ENCODE data around the gene KRTAP3-3. TPM values are rescaled to one million over a fixed set of nuclear protein-coding genes. Genes with fewer than 3 reads are reported as not detected.

Gene KRTAP3-3
- total and polyA plus RNA-seq, 12 donors: not detected

GRCh38 chr17:40953881-40954280 lies 40.1 kb downstream of the KRTAP3-3 start:
- intact Hi-C loops (cut with DNase I): loop anchor here in 1 of 2 donors (10.0 kb wide), 1 partner anchor 381 kb away; no protein-coding TSS in a partner anchor
- no peak for DNase-seq
- Histone ChIP-seq H3K27me3 (no peaks in the 10 kb centered on the region), H3K4me1 (replicated peaks in 1 of 2) (no peaks in the 10 kb centered on the region), H3K4me3 (no peak overlapping the region), H3K36me3 (replicated peaks in 1 of 2) (no peaks in the 10 kb centered on the region), H3K27ac (no peak overlapping the region), H3K9me3 (replicated peaks in 1 of 3) (no peaks in the 10 kb centered on the region)
- 73 to 80% (median 76%) methylated on average over 2 of the region's 2 CpGs for WGBS, 4 donors
- TF ChIP-seq POLR2A (IDR thresholded peaks at IDR 0.05): no peak
- no peak for TF ChIP-seq CTCF (IDR thresholded peaks at IDR 0.05)

GRCh38 chr17:40952661-40953060 lies 41.3 kb downstream of the KRTAP3-3 start:
- TF ChIP-seq CTCF (IDR thresholded peaks at IDR 0.05): no peak
- TF ChIP-seq POLR2A (IDR thresholded peaks at IDR 0.05): no peak
- H3K27ac ChIP-seq: no peak overlapping the region
- H3K4me1 ChIP-seq (replicated peaks in 1 of 2): no peaks in the 10 kb centered on the region
- H3K36me3 ChIP-seq (replicated peaks in 1 of 2): no peaks in the 10 kb centered on the region
- DNase-seq: no peak
- no peaks in the 10 kb centered on the region for H3K9me3 ChIP-seq (replicated peaks in 1 of 3)
- H3K27me3 ChIP-seq: peaks cover 4% of the 10 kb centered on the region
- intact Hi-C loops (cut with DNase I): loop anchor here in 1 of 2 donors (10.0 kb wide), 1 partner anchor 382 kb away; no protein-coding TSS in a partner anchor
- no peak overlapping the region for H3K4me3 ChIP-seq
- 45 to 72% (median 53%) methylated on average over 1 of the region's 1 CpG for WGBS, 4 donors

GRCh38 chr17:40952154-40952553 lies 41.8 kb downstream of the KRTAP3-3 start:
- Histone ChIP-seq H3K4me1 (replicated peaks in 1 of 2) (no peaks in the 10 kb centered on the region), H3K9me3 (replicated peaks in 1 of 3) (no peaks in the 10 kb centered on the region), H3K36me3 (replicated peaks in 1 of 2) (no peaks in the 10 kb centered on the region), H3K4me3 (no peak overlapping the region), H3K27ac (no peak overlapping the region), H3K27me3 (peaks cover 6% of the 10 kb centered on the region)
- TF ChIP-seq CTCF (IDR thresholded peaks at IDR 0.05): no peak
- TF ChIP-seq POLR2A (IDR thresholded peaks at IDR 0.05): no peak
- intact Hi-C loops (cut with DNase I): loop anchor here in 1 of 2 donors (10.0 kb wide), 1 partner anchor 383 kb away; no protein-coding TSS in a partner anchor
- 86 to 94% (median 87%) methylated on average over 2 of the region's 2 CpGs for WGBS, 4 donors
- DNase-seq: no peak

- no peak for DNase-seq
- intact Hi-C loops (cut with DNase I): loop anchor here in 1 of 2 donors (10.0 kb wide), 1 partner anchor 384 kb away; no protein-coding TSS in a partner anchor
- Histone ChIP-seq H3K36me3 (replicated peaks in 1 of 2) (no peaks in the 10 kb centered on the region), H3K9me3 (replicated peaks in 1 of 3) (no peaks in the 10 kb centered on the region), H3K27me3 (peaks cover 6% of the 10 kb centered on the region), H3K4me3 (no peak overlapping the region), H3K27ac (no peak overlapping the region), H3K4me1 (replicated peaks in 1 of 2) (no peaks in the 10 kb centered on the region)
- WGBS, 4 donors: 93 to 97% (median 94%) methylated on average over 2 of the region's 2 CpGs
- TF ChIP-seq CTCF (IDR thresholded peaks at IDR 0.05): no peak
- TF ChIP-seq POLR2A (IDR thresholded peaks at IDR 0.05): no peak
Observed at GRCh38 chr17:40951011-40951622, 42.8 kb downstream of the KRTAP3-3 start.

All from adrenal gland (tissue), 12 donors.